MM.1S (cell line): ENCODE measurements around the gene TFAP2D.

Experiments
- DNase-seq: peaks from one replicate; pipeline ENCODE4 v3.0.0-alpha.2; 2015
- H2AFZ ChIP-seq: fragments of 300-600 bp; sonication (generic); 2 replicates; pipeline ENCODE4 v1.6.0; 2016; ENCODE audit warnings: antibody characterized with exemption, low read length
- H3F3A ChIP-seq: fragments of 300-600 bp; sonication (generic); 2 replicates; pipeline ENCODE4 v1.6.1; 2016; ENCODE audit warnings: mild to moderate bottlenecking, antibody characterized with exemption, low read length, moderate library complexity, mixed read lengths; ENCODE audit not compliant: insufficient read depth
- H3K27ac ChIP-seq: fragments of 300-600 bp; sonication (generic); 2 replicates; pipeline ENCODE4 v1.5.1; 2016; ENCODE audit warnings: mild to moderate bottlenecking, low read length
- H3K27me3 ChIP-seq: fragments of 300-600 bp; sonication (generic); replicated peaks from 2 replicates; pipeline ENCODE4 v1.6.0; 2016; ENCODE audit warnings: low read length; ENCODE audit not compliant: insufficient read depth
- H3K36me3 ChIP-seq: fragments of 300-600 bp; sonication (generic); replicated peaks from 2 replicates; pipeline ENCODE4 v1.6.1; 2016; ENCODE audit warnings: mild to moderate bottlenecking, low read length, mixed read lengths; ENCODE audit not compliant: insufficient read depth
- H3K4me1 ChIP-seq: fragments of 300-600 bp; sonication (generic); 2 replicates; pipeline ENCODE4 v1.6.1; 2016; ENCODE audit warnings: low read length, mixed read lengths
- H3K4me2 ChIP-seq: fragments of 300-600 bp; sonication (generic); 2 replicates; pipeline ENCODE4 v1.6.0; 2016; ENCODE audit warnings: low read depth, low read length
- H3K4me3 ChIP-seq: fragments of 300-600 bp; sonication (generic); 2 replicates; pipeline ENCODE4 v1.5.1; 2016; ENCODE audit warnings: low read length, mixed read lengths
- H3K79me2 ChIP-seq: fragments of 300-600 bp; sonication (generic); 2 replicates; pipeline ENCODE4 v1.6.1; 2016; ENCODE audit warnings: mixed run types, low read length, mixed read lengths
- H3K9ac ChIP-seq: fragments of 300-600 bp; sonication (generic); 2 replicates; pipeline ENCODE4 v1.6.1; 2016; ENCODE audit warnings: low read length, mixed read lengths
- H3K9me2 ChIP-seq: fragments of 300-600 bp; sonication (generic); replicated peaks from 2 replicates; pipeline ENCODE4 v1.6.1; 2016; ENCODE audit warnings: mild to moderate bottlenecking, low read length, mixed read lengths; ENCODE audit not compliant: insufficient read depth
- H3K9me3 ChIP-seq: fragments of 300-600 bp; sonication (generic); replicated peaks from 2 replicates; pipeline ENCODE4 v1.6.1; 2016; ENCODE audit warnings: mild to moderate bottlenecking, low read length, mixed read lengths; ENCODE audit not compliant: insufficient read depth
- H4K20me1 ChIP-seq: fragments of 300-600 bp; sonication (generic); 2 replicates; pipeline ENCODE4 v1.6.1; 2016; ENCODE audit warnings: mild to moderate bottlenecking, low read length, moderate library complexity, mixed read lengths; ENCODE audit not compliant: insufficient read depth
- EZH2 ChIP-seq: fragments of 300-600 bp; sonication (generic); optimal IDR thresholded peaks from 2 replicates; pipeline ENCODE3; 2017; ENCODE audit warnings: low read depth, mild to moderate bottlenecking, antibody characterized with exemption, low read length, mixed read lengths
- EZH2phosphoT487 ChIP-seq: fragments of 300-600 bp; sonication (generic); IDR thresholded peaks from 2 replicates; pipeline ENCODE4 v1.6.1; 2018; ENCODE audit warnings: antibody characterized with exemption, low read length
- TF ChIP-seq, protein P1 (sequence below): fragments of 300-600 bp; sonication (generic); IDR thresholded peaks from 2 replicates; pipeline ENCODE4 v1.5.1; 2016; ENCODE audit warnings: antibody characterized with exemption, low read length, mixed read lengths

TFAP2D gene

DNA sequence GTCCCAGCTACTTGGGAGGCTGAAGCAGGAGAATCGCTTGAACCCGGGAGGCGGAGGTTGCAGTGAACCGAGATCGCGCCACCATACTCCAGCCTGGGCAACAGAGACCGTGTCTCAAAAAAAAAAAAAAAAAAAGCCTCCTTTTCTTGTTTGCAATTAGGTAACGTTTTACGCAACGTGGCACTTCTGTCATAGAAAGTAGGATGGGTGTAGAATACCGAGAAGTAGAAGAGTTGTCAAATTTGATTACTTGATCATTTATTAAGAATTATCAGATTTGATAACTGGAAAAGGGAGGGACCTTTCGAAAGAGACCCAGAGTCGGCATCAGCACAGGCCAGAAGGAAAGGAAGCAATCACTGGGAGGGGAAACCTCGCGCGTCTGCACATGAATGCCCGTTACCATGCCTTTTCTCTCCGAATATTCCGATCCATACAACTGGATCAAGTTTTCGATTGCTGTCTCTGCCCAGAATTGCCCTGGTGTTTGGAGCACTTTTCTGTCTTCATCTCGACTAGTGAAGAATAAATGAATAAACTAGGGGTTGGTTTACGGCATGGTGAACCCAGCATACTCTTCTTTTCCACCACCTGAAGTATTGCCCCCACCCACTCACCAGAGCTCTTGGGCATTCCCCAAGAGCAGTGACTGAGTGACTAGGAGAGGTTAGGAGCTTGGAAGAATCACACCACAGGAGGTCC, 4.5 kb upstream of the TFAP2D start:
- Histone ChIP-seq H3K9me3 (no peaks in the 10 kb centered on the region), H3K9me2 (no peaks in the 10 kb centered on the region), H3F3A (no peaks in the 10 kb centered on the region), H3K27me3 (no peaks in the 10 kb centered on the region), H3K4me2 (no peak overlapping the region), H3K79me2 (no peaks in the 10 kb centered on the region), H4K20me1 (no peaks in the 10 kb centered on the region), H3K4me3 (no peak overlapping the region), H3K36me3 (no peaks in the 10 kb centered on the region), H3K27ac (no peak overlapping the region), H3K4me1 (no peaks in the 10 kb centered on the region), H2AFZ (no peak overlapping the region), H3K9ac (no peak overlapping the region)
- TF ChIP-seq EZH2phosphoT487 (no peak), EZH2 (no peak)
- TF ChIP-seq, protein P1, sequence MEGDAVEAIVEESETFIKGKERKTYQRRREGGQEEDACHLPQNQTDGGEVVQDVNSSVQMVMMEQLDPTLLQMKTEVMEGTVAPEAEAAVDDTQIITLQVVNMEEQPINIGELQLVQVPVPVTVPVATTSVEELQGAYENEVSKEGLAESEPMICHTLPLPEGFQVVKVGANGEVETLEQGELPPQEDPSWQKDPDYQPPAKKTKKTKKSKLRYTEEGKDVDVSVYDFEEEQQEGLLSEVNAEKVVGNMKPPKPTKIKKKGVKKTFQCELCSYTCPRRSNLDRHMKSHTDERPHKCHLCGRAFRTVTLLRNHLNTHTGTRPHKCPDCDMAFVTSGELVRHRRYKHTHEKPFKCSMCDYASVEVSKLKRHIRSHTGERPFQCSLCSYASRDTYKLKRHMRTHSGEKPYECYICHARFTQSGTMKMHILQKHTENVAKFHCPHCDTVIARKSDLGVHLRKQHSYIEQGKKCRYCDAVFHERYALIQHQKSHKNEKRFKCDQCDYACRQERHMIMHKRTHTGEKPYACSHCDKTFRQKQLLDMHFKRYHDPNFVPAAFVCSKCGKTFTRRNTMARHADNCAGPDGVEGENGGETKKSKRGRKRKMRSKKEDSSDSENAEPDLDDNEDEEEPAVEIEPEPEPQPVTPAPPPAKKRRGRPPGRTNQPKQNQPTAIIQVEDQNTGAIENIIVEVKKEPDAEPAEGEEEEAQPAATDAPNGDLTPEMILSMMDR = no peak
- DNase-seq = no peak

- Histone ChIP-seq H3K36me3 (no peaks in the 10 kb centered on the region), H4K20me1 (no peaks in the 10 kb centered on the region), H3K9ac (no peak overlapping the region), H3K4me1 (no peaks in the 10 kb centered on the region), H3K9me3 (no peaks in the 10 kb centered on the region), H2AFZ (no peak overlapping the region), H3K4me3 (no peak overlapping the region), H3K27ac (no peak overlapping the region), H3K79me2 (no peaks in the 10 kb centered on the region), H3F3A (no peaks in the 10 kb centered on the region), H3K27me3 (no peaks in the 10 kb centered on the region), H3K9me2 (no peaks in the 10 kb centered on the region), H3K4me2 (no peak overlapping the region)
- TF ChIP-seq EZH2phosphoT487 (no peak), EZH2 (no peak)
- TF ChIP-seq, protein P1 = no peak
- DNase-seq = no peak
Observed at GRCh38 chr6:50709366-50709734, 4.0 kb upstream of the TFAP2D start.

DNA sequence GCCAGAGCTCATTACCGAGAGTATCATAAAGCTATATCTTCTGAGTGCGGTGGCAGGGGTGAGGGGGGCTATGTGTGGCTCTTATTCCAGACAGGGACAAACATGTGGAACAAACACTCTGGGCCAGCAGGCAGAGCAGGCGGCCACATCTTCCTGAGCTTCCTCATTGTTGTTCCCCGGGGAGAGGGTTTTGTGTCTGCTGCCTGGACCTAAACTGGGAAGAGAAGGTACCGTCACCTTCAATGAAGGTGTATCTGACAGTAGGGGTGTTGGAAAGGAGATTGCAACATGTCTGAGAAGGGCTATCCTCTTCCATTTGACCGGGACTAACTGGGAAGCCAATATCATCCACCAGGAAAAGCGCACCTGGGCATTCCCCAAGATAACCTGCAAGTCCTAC, 1.6 kb upstream of the TFAP2D start:
- H3K4me3 ChIP-seq = no peak overlapping the region
- TF ChIP-seq EZH2phosphoT487 (no peak), EZH2 (no peak)
- TF ChIP-seq, protein P1 = no peak

More for the DNA sequence above, 1.6 kb upstream of the TFAP2D start:
- no peaks in the 10 kb centered on the region for H3K9me3 ChIP-seq
- H3K36me3 ChIP-seq = no peaks in the 10 kb centered on the region
- no peak overlapping the region for H3K27ac ChIP-seq
- H3K79me2 ChIP-seq = no peaks in the 10 kb centered on the region
- no peaks in the 10 kb centered on the region for H4K20me1 ChIP-seq
- no peak overlapping the region for H3K9ac ChIP-seq
- H3K4me2 ChIP-seq = no peak overlapping the region
- no peaks in the 10 kb centered on the region for H3K9me2 ChIP-seq
- H3K27me3 ChIP-seq = no peaks in the 10 kb centered on the region
- no peaks in the 10 kb centered on the region for H3F3A ChIP-seq
- no peaks in the 10 kb centered on the region for H3K4me1 ChIP-seq
- DNase-seq = no peak
- H2AFZ ChIP-seq = no peak overlapping the region
